22Rv1 (cell line): ENCODE results near the gene FAM184A.
A peak's percentile ranks its signal among the peaks of the same experiment; 100 is the strongest.

Experiments used
- H3K27ac ChIP-seq: fragments of 450-650 bp; 2 replicates; pipeline ENCODE4 v1.5.1; 2017
- CTCF ChIP-seq: fragments of 450-650 bp; IDR thresholded peaks from 2 replicates; pipeline ENCODE4 v1.5.1; 2017; ENCODE audit warnings: mild to moderate bottlenecking
- ZFX ChIP-seq: fragments of 450-650 bp; IDR thresholded peaks from 2 replicates; pipeline ENCODE4 v1.6.1; 2017; ENCODE audit warnings: antibody characterized with exemption, borderline replicate concordance

Gene FAM184A

GRCh38 chr6:118963003-118963402 lies 115.5 kb downstream of the FAM184A start:
- H3K27ac ChIP-seq, result no peak overlapping the region
- TF ChIP-seq CTCF (peak; percentile 37), ZFX (no peak)

GRCh38 chr6:118959903-118960302 lies 118.6 kb downstream of the FAM184A start:
- TF ChIP-seq ZFX (no peak), CTCF (no peak)
- no peak overlapping the region for H3K27ac ChIP-seq

GRCh38 chr6:118953391-118953790 lies 125.1 kb downstream of the FAM184A start:
- H3K27ac ChIP-seq, result no peak overlapping the region
- TF ChIP-seq CTCF (no peak), ZFX (no peak)

GRCh38 chr6:118952683-118953082 lies 125.8 kb downstream of the FAM184A start:
- no peak for TF ChIP-seq CTCF
- no peak for TF ChIP-seq ZFX

GRCh38 chr6:118945217-118945616 lies 133.2 kb downstream of the FAM184A start:
- TF ChIP-seq ZFX, result no peak
- H3K27ac ChIP-seq, result no peak overlapping the region

More at GRCh38 chr6:118952683-118953082, 125.8 kb downstream of the FAM184A start:
- H3K27ac ChIP-seq, result no peak overlapping the region

GRCh38 chr6:118940770-118941169 lies 137.7 kb downstream of the FAM184A start:
- H3K27ac ChIP-seq, result no peak overlapping the region
- TF ChIP-seq ZFX, result no peak
- no peak for TF ChIP-seq CTCF

- no peak overlapping the region for H3K27ac ChIP-seq
- TF ChIP-seq CTCF (no peak), ZFX (no peak)
These were observed 138.8 kb downstream of the FAM184A start for GRCh38 chr6:118939683-118940082.
